Fibroblast of lung (primary cell): Measurements from ENCODE around the gene TAF1D. TPM values are rescaled to one million over a fixed set of nuclear protein-coding genes. Genes with fewer than 3 reads are reported as not detected.

ENCODE experiments used
- DNase-seq, 2 donors: peaks; one replicate each; pipeline versions ENCODE4 v3.0.0 to v3.0.0-alpha.2; 2010; ENCODE audit warnings: low read depth in 2 of 2
- H2AFZ ChIP-seq: 2 replicates; pipeline ENCODE4 v1.5.1; 2012; ENCODE audit warnings: low read length, control low read depth, inconsistent platforms
- H3K27ac ChIP-seq: 2 replicates; pipeline ENCODE4 v1.5.1; 2011; ENCODE audit warnings: low read length, control low read depth; ENCODE audit not compliant: insufficient read depth
- H3K27me3 ChIP-seq: 2 replicates; pipeline ENCODE4 v1.5.1; 2011; ENCODE audit warnings: mild to moderate bottlenecking, low read length; ENCODE audit not compliant: control insufficient read depth, insufficient read depth
- H3K36me3 ChIP-seq: 2 replicates; pipeline ENCODE4 v1.5.1; 2011; ENCODE audit warnings: low read length; ENCODE audit not compliant: control insufficient read depth, insufficient read depth
- H3K4me1 ChIP-seq: 2 replicates; pipeline ENCODE4 v1.5.1; 2011; ENCODE audit warnings: low read length; ENCODE audit not compliant: control insufficient read depth, insufficient read depth; ENCODE audit errors: extremely low read depth
- H3K4me2 ChIP-seq: 2 replicates; pipeline ENCODE4 v1.5.1; 2011; ENCODE audit warnings: low read length, control low read depth; ENCODE audit not compliant: insufficient read depth; ENCODE audit errors: extremely low read depth
- H3K4me3 ChIP-seq, 4 experiments: fragments of 200-600 bp in 1 of 4; sonication (generic) in 1 of 4; replicated peaks in 1 of 4; 2 replicates each; pipeline ENCODE4 v1.5.1; 2011 to 2016; ENCODE audit warnings: low read length in 4 of 4, low read depth in 3 of 4, mild to moderate bottlenecking in 3 of 4, control low read depth in 2 of 4, inconsistent platforms in 1 of 4, mixed read lengths in 1 of 4; ENCODE audit not compliant: insufficient read depth in 1 of 4; ENCODE audit errors: control extremely low read depth in 1 of 4
- H3K79me2 ChIP-seq: 2 replicates; pipeline ENCODE4 v1.5.1; 2012; ENCODE audit warnings: mild to moderate bottlenecking, low read length, inconsistent platforms; ENCODE audit not compliant: control insufficient read depth, insufficient read depth
- H3K9ac ChIP-seq: 2 replicates; pipeline ENCODE4 v1.5.1; 2011; ENCODE audit warnings: mild to moderate bottlenecking, low read length, control low read depth; ENCODE audit not compliant: insufficient read depth
- H3K9me3 ChIP-seq: 2 replicates; pipeline ENCODE4 v1.5.1; 2012; ENCODE audit warnings: low read depth, low read length; ENCODE audit not compliant: control insufficient read depth, insufficient read depth
- H4K20me1 ChIP-seq: 2 replicates; pipeline ENCODE4 v1.5.1; 2011; ENCODE audit warnings: low read length; ENCODE audit not compliant: control insufficient read depth, insufficient read depth; ENCODE audit errors: extremely low read depth
- EZH2 ChIP-seq: IDR thresholded peaks from 2 replicates; pipeline ENCODE4 v1.5.1; 2012; ENCODE audit warnings: low read length, control low read depth, mild to moderate bottlenecking; ENCODE audit errors: missing control alignments
- polyA plus RNA-seq, 2 donors: library from polyadenylated mRNA; depleted of rRNA in 1 of 2; stranded (reverse) in 1 of 2; unstranded in 1 of 2; fragments of >200 nt; gene quantifications; 2 replicates each; pipeline ENCODE4 v1.2.1, GENCODE V29; 2011 to 2012; ENCODE audit warnings: missing spikeins in 1 of 2
- total RNA-seq: library from RNA; depleted of rRNA; stranded (reverse); fragments of >200 nt; gene quantifications from 2 replicates; pipeline ENCODE4 v1.2.1, GENCODE V29; 2014
- TF ChIP-seq, protein P1 (sequence below), 2 donors: IDR thresholded peaks in 1 of 2; conservative IDR thresholded peaks in 1 of 2; 1 replicate in 1 of 2; 2 replicates in 1 of 2; pipeline ENCODE4 v1.5.1; 2011 to 2012; ENCODE audit warnings: low read length in 2 of 2, control low read depth in 1 of 2, inconsistent platforms in 1 of 2, low read depth in 1 of 2, mild to moderate bottlenecking in 1 of 2

The TAF1D gene
- total and polyA plus RNA-seq, 2 donors (not counting 1 experiment from before 2014, with no cell fraction given) = 78.5 to 111 TPM

DNA sequence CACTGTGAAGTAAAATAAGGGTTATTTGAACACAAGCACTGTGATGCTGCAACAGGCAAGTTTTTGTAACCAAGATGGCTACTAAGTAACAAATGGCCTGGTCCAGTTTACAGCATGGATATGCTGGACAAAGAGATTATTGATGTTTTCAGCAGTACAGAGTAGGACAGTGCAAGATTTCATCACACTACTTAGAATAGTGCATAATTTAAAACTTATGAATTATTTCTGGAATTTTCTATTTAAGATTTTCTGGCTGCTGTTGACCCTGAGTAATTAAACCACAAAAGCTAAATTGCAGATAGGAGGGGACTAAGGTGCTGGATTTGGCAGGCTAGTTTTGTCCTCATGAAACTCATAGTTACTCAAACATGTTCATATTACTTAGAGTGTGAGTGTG lies 46.7 kb downstream of the TAF1D start:
- DNase-seq = no peak
- Histone ChIP-seq H3K79me2 (no peaks in the 10 kb centered on the region), H3K4me2 (no peak overlapping the region), H2AFZ (no peak overlapping the region), H3K4me3 (no peak overlapping the region), H3K9me3 (no peaks in the 10 kb centered on the region), H3K27ac (no peak overlapping the region), H3K27me3 (no peaks in the 10 kb centered on the region), H3K36me3 (peaks cover 6% of the 10 kb centered on the region), H3K9ac (no peak overlapping the region), H3K4me1 (no peaks in the 10 kb centered on the region), H4K20me1 (no peaks in the 10 kb centered on the region)
- TF ChIP-seq, protein P1, sequence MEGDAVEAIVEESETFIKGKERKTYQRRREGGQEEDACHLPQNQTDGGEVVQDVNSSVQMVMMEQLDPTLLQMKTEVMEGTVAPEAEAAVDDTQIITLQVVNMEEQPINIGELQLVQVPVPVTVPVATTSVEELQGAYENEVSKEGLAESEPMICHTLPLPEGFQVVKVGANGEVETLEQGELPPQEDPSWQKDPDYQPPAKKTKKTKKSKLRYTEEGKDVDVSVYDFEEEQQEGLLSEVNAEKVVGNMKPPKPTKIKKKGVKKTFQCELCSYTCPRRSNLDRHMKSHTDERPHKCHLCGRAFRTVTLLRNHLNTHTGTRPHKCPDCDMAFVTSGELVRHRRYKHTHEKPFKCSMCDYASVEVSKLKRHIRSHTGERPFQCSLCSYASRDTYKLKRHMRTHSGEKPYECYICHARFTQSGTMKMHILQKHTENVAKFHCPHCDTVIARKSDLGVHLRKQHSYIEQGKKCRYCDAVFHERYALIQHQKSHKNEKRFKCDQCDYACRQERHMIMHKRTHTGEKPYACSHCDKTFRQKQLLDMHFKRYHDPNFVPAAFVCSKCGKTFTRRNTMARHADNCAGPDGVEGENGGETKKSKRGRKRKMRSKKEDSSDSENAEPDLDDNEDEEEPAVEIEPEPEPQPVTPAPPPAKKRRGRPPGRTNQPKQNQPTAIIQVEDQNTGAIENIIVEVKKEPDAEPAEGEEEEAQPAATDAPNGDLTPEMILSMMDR (conservative IDR thresholded peaks at IDR 0.05 in 1 of 2, IDR thresholded peaks at IDR 0.05 in 1 of 2; ENCODE audit: low read depth in 1 of 2, low read length in 2 of 2) = no peak
- TF ChIP-seq EZH2 = no peak

DNA sequence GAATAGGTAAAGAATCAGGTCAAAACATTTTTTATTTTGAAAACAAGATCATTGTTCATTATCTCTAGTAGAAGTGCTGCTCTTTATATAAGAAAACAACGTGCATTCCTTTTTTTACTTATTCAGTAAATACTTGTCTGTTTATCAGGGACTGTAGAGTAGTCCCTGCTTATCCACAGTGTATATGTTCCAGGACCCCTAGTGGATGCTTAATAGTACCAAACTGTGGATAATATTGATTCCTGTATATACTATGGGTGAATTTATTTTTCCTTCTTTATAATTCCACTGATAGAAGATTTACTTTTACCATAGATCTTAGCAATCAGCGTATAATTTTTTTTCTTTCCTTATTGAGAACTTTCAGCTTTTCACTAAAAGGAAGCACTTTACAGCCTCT lies 47.2 kb downstream of the TAF1D start:
- H2AFZ ChIP-seq = no peak overlapping the region
- H3K36me3 ChIP-seq = peaks cover 6% of the 10 kb centered on the region
- H3K4me3 ChIP-seq = no peak overlapping the region
- DNase-seq = peak in 1 of 2 donors; percentile 2
- no peaks in the 10 kb centered on the region for H3K4me1 ChIP-seq
- no peaks in the 10 kb centered on the region for H3K27me3 ChIP-seq
- no peaks in the 10 kb centered on the region for H3K9me3 ChIP-seq
- H3K79me2 ChIP-seq = no peaks in the 10 kb centered on the region
- H3K4me2 ChIP-seq = no peak overlapping the region
- H3K27ac ChIP-seq = no peak overlapping the region
- H4K20me1 ChIP-seq = no peaks in the 10 kb centered on the region
- TF ChIP-seq EZH2 = no peak
- TF ChIP-seq, protein P1 (conservative IDR thresholded peaks at IDR 0.05 in 1 of 2, IDR thresholded peaks at IDR 0.05 in 1 of 2; ENCODE audit: low read depth in 1 of 2, low read length in 2 of 2) = peak in 1 of 2 donors; percentile 21
- no peak overlapping the region for H3K9ac ChIP-seq

DNA sequence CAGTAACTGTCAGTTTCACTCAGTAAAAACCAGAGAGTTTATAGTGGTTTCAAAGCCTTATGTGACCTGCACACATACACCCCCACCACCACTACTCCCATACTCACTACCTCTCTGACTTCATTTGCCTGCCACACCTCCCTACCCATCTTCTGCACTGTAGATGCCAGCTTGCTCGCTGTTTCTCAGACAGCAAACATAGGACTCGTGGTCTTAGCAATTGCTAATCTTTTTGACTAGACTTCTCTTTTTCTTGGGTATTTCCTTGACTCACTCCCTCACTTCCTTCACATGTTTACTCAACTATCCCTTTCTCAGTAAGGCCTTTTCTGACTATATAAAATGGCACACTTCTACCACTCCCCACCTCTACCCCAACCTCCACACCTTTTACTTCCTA lies 52.1 kb downstream of the TAF1D start:
- DNase-seq = no peak
- H2AFZ ChIP-seq = no peak overlapping the region
- no peak for TF ChIP-seq EZH2
- TF ChIP-seq, protein P1 (conservative IDR thresholded peaks at IDR 0.05 in 1 of 2, IDR thresholded peaks at IDR 0.05 in 1 of 2; ENCODE audit: low read depth in 1 of 2, low read length in 2 of 2) = no peak
- no peak overlapping the region for H3K9ac ChIP-seq
- H3K4me3 ChIP-seq = no peak overlapping the region
- H3K79me2 ChIP-seq = no peaks in the 10 kb centered on the region
- peaks cover 3% of the 10 kb centered on the region for H3K36me3 ChIP-seq
- H3K4me1 ChIP-seq = no peaks in the 10 kb centered on the region
- no peaks in the 10 kb centered on the region for H4K20me1 ChIP-seq
- no peak overlapping the region for H3K27ac ChIP-seq
- H3K27me3 ChIP-seq = no peaks in the 10 kb centered on the region
- H3K4me2 ChIP-seq = no peak overlapping the region
- H3K9me3 ChIP-seq = no peaks in the 10 kb centered on the region
